D721Med (cell line): ENCODE results near the gene FGF11.

Experiments used
- DNase-seq: peaks from one replicate; pipeline ENCODE4 v3.0.0; 2011; ENCODE audit warnings: low spot score; ENCODE audit not compliant: insufficient read length
- FAIRE-seq: peaks from 2 replicates; lab custom pipeline; 2011; peaks lifted over from hg19 to GRCh38; lab: Jason Lieb, UNC
- CTCF ChIP-seq: IDR thresholded peaks from 2 replicates; pipeline ENCODE4 v1.5.1; 2012; ENCODE audit warnings: mild to moderate bottlenecking, control low read depth; ENCODE audit not compliant: insufficient read depth; ENCODE audit errors: missing control alignments

The FGF11 gene

GRCh38 chr17:7445619-7445968 lies 6.3 kb downstream of the FGF11 start:
- DNase-seq (no peak), FAIRE-seq (no peak)
- no peak for TF ChIP-seq CTCF

GRCh38 chr17:7448461-7448860 lies 9.1 kb downstream of the FGF11 start:
- no peak for TF ChIP-seq CTCF
- peak; percentile 71 for FAIRE-seq
- DNase-seq, result peak; percentile 96

- DNase-seq (no peak), FAIRE-seq (no peak)
- no peak for TF ChIP-seq CTCF
These were observed 20.7 kb downstream of the FGF11 start for GRCh38 chr17:7459961-7460545.

GRCh38 chr17:7460850-7461660 lies 21.7 kb downstream of the FGF11 start:
- DNase-seq (no peak), FAIRE-seq (no peak)
- TF ChIP-seq CTCF, result no peak

GRCh38 chr17:7462474-7463371 lies 23.4 kb downstream of the FGF11 start:
- TF ChIP-seq CTCF, result no peak
- FAIRE-seq (no peak), DNase-seq (no peak)

GRCh38 chr17:7463372-7463846 lies 24.1 kb downstream of the FGF11 start:
- FAIRE-seq (no peak), DNase-seq (no peak)
- TF ChIP-seq CTCF, result no peak
